ENCODE data around the gene GRIN1.

Gene GRIN1

DNA sequence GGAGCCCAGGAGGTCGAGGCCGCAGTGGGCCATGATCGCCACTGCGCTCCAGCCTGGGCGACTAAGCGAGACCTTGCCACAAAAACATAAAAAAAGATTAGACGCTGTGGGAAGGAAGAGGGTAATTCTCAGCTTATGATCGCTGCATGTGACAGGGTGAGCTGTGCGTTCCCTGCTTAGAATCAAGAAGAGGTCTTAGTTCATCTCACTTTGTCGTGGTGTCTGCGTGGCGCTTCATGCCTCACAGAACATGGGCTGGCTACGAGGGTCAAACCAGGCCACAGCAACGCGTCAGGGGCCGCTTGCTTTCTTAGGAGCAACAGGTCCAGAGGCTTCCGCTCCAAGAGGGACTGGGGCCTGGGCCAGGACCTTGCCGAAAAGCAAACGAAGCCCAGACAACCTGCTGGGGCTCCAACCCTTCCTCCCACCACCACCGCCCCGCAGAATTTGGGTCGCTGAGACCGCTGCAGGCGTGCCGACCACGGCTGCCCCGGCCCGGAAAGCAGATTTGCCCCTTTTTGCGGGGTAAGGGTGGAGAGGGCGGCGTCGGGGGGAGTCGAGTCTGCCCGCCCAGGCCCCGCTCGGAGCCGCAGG, 10.0 kb upstream of the GRIN1 start:
- TF ChIP-seq ZNF747 (tag by site-specific recombination; IDR thresholded peaks at IDR 0.05): no peak
- 0 out of 2 replicates have a peak, but pooled peaks have one; percentile 34 for TF ChIP-seq ZNF600 (tag by site-specific recombination; IDR thresholded peaks at IDR 0.05)
- no peak for TF ChIP-seq GLIS1 (tag by site-specific recombination; IDR thresholded peaks at IDR 0.05)
- TF ChIP-seq SALL2 (tag by site-specific recombination; IDR thresholded peaks at IDR 0.05; ENCODE audit: borderline replicate concordance): no peak
- TF ChIP-seq ZBTB1 (tag by site-specific recombination; IDR thresholded peaks at IDR 0.05): no peak
- no peak for TF ChIP-seq OVOL3 (tag by site-specific recombination; IDR thresholded peaks at IDR 0.05)
- TF ChIP-seq ZNF48 (tag by site-specific recombination; IDR thresholded peaks at IDR 0.05): no peak
- TF ChIP-seq SCRT2 (tag by site-specific recombination; IDR thresholded peaks at IDR 0.05): peak; percentile 99
- TF ChIP-seq ZFHX2 (tag by site-specific recombination; conservative IDR thresholded peaks at IDR 0.05): 0 out of 2 replicates have a peak, but pooled peaks have one; percentile 20
- TF ChIP-seq SP2 (tag by site-specific recombination; IDR thresholded peaks at IDR 0.05): no peak
- TF ChIP-seq ZNF292 (tag by site-specific recombination; IDR thresholded peaks at IDR 0.05; ENCODE audit: borderline replicate concordance, low read depth): no peak
- TF ChIP-seq ZNF585B (tag by site-specific recombination; IDR thresholded peaks at IDR 0.05): no peak
- TF ChIP-seq GLIS2 (tag by site-specific recombination; IDR thresholded peaks at IDR 0.05): no peak
- no peak for TF ChIP-seq FEZF1 (tag by site-specific recombination; IDR thresholded peaks at IDR 0.05)
- no peak for TF ChIP-seq ZNF623 (tag by site-specific recombination; IDR thresholded peaks at IDR 0.05)
- TF ChIP-seq SCRT1 (tag by site-specific recombination; IDR thresholded peaks at IDR 0.05; ENCODE audit: borderline replicate concordance): peak; percentile 94
- H3K4me3 ChIP-seq (ENCODE audit: low read depth, low read length): peak overlapping the region; percentile 88
- H3K4me1 ChIP-seq (ENCODE audit: control insufficient read depth, insufficient read depth, low read length): no peaks in the 10 kb centered on the region
- peak overlapping the region; percentile 66 for H3K27ac ChIP-seq (ENCODE audit: extremely low read depth, low read depth, low read length)
- no peaks in the 10 kb centered on the region for H3K36me3 ChIP-seq (ENCODE audit: control insufficient read depth in 2 of 2, insufficient read depth in 1 of 2, low read length in 2 of 2)
- ChIA-PET POLR2A (interaction anchor here (0.9 to 4.8 kb wide), 40 partner anchors 10 to 489 kb away, joined by 3 to 53 read pairs (median 7); partner anchors contain the start of genes AJM1, ANAPC2, CYSRT1 and GRIN1), CTCF (interaction anchor here (0.7 to 2.2 kb wide), 9 partner anchors 11 to 219 kb away, joined by 3 to 9 read pairs (median 6); partner anchors contain the start of genes LRRC26 and RNF224)
- no peaks in the 10 kb centered on the region for H3K9me3 ChIP-seq (ENCODE audit: control insufficient read depth, insufficient read depth, low read depth, low read length)

DNA sequence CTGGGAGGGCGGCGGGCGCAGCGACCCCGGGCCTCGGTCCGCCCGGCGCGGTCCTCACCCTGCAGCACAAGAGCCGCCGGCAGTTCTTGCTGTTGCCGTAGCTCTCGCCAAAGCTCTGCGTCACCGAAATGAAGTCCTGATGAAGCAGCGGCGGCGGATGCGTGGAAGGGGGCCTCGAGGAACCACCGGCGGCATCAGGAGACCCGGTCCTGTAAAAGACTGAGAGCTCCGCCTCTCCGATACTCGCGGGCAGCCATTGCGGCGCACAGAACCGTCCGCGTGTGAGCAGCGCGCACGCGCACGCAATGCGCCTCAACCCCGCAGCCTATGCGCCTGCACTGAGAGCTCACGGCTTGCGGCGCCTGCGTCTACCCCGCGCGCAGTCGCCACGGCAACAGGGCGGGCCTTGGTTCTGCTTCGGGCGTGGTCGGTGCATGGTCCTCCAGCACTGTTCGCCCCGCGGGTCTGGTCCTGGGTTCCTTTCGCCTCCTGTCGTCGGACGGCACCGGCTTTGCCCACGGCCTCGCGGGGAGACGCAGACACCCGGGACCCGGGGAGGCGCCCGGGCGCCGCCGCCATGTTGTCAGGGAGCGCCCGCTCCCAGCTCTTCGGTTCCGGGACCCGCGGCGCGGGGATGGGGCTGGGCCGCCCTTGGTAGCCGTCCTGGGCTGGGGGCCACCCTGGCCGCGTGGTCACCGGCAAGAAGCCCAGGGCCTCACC, 9.3 kb upstream of the GRIN1 start:
- CTCF ChIA-PET: interaction anchor here (0.7 to 2.2 kb wide), 12 partner anchors 9 to 220 kb away, joined by 3 to 9 read pairs (median 6); partner anchors contain the start of genes LRRC26 and RNF224
- H3K4me3 ChIP-seq (ENCODE audit: low read depth, low read length): peak overlapping the region; percentile 88
- H3K4me1 ChIP-seq (ENCODE audit: control insufficient read depth, insufficient read depth, low read length): no peaks in the 10 kb centered on the region
- H3K9me3 ChIP-seq (ENCODE audit: control insufficient read depth, insufficient read depth, low read depth, low read length): no peaks in the 10 kb centered on the region
- peak overlapping the region; percentile 66 for H3K27ac ChIP-seq (ENCODE audit: extremely low read depth, low read depth, low read length)
- POLR2A ChIA-PET: interaction anchor here (0.6 to 4.8 kb wide), 47 partner anchors 8 to 489 kb away, joined by 3 to 53 read pairs (median 7); partner anchors contain the start of genes AJM1, ANAPC2, CYSRT1 and GRIN1
- H3K36me3 ChIP-seq (ENCODE audit: control insufficient read depth in 2 of 2, insufficient read depth in 1 of 2, low read length in 2 of 2): no peaks in the 10 kb centered on the region
- TF ChIP-seq ZNF785 (tag by site-specific recombination; IDR thresholded peaks at IDR 0.05) (no peak), ZNF830 (tag by site-specific recombination; IDR thresholded peaks at IDR 0.05; ENCODE audit: low read depth) (no peak), SP7 (tag by site-specific recombination; IDR thresholded peaks at IDR 0.05) (peak; percentile 61), MZF1 (tag by site-specific recombination; IDR thresholded peaks at IDR 0.05; ENCODE audit: borderline replicate concordance) (no peak), ZXDB (tag by site-specific recombination; IDR thresholded peaks at IDR 0.05) (peak; percentile 61; the same call in 1 of the 2 replicates), ZSCAN23 (tag by site-specific recombination; IDR thresholded peaks at IDR 0.05) (no peak), TRIM28 (IDR thresholded peaks at IDR 0.05; ENCODE audit: borderline replicate concordance, low read length) (no peak; the same call in 1 of the 2 replicates), SP3 (tag by site-specific recombination; IDR thresholded peaks at IDR 0.05) (peak; percentile 45), ZNF664 (tag by site-specific recombination; IDR thresholded peaks at IDR 0.05) (no peak)
- TF ChIP-seq, protein P1, sequence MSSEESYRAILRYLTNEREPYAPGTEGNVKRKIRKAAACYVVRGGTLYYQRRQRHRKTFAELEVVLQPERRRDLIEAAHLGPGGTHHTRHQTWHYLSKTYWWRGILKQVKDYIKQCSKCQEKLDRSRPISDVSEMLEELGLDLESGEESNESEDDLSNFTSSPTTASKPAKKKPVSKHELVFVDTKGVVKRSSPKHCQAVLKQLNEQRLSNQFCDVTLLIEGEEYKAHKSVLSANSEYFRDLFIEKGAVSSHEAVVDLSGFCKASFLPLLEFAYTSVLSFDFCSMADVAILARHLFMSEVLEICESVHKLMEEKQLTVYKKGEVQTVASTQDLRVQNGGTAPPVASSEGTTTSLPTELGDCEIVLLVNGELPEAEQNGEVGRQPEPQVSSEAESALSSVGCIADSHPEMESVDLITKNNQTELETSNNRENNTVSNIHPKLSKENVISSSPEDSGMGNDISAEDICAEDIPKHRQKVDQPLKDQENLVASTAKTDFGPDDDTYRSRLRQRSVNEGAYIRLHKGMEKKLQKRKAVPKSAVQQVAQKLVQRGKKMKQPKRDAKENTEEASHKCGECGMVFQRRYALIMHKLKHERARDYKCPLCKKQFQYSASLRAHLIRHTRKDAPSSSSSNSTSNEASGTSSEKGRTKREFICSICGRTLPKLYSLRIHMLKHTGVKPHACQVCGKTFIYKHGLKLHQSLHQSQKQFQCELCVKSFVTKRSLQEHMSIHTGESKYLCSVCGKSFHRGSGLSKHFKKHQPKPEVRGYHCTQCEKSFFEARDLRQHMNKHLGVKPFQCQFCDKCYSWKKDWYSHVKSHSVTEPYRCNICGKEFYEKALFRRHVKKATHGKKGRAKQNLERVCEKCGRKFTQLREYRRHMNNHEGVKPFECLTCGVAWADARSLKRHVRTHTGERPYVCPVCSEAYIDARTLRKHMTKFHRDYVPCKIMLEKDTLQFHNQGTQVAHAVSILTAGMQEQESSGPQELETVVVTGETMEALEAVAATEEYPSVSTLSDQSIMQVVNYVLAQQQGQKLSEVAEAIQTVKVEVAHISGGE (tag by site-specific recombination; conservative IDR thresholded peaks at IDR 0.05; ENCODE audit: low read depth): no peak; the same call in 1 of the 2 replicates
- TF ChIP-seq, protein P2, sequence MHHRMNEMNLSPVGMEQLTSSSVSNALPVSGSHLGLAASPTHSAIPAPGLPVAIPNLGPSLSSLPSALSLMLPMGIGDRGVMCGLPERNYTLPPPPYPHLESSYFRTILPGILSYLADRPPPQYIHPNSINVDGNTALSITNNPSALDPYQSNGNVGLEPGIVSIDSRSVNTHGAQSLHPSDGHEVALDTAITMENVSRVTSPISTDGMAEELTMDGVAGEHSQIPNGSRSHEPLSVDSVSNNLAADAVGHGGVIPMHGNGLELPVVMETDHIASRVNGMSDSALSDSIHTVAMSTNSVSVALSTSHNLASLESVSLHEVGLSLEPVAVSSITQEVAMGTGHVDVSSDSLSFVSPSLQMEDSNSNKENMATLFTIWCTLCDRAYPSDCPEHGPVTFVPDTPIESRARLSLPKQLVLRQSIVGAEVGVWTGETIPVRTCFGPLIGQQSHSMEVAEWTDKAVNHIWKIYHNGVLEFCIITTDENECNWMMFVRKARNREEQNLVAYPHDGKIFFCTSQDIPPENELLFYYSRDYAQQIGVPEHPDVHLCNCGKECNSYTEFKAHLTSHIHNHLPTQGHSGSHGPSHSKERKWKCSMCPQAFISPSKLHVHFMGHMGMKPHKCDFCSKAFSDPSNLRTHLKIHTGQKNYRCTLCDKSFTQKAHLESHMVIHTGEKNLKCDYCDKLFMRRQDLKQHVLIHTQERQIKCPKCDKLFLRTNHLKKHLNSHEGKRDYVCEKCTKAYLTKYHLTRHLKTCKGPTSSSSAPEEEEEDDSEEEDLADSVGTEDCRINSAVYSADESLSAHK (tag by site-specific recombination; IDR thresholded peaks at IDR 0.05): no peak
- TF ChIP-seq, protein P3, sequence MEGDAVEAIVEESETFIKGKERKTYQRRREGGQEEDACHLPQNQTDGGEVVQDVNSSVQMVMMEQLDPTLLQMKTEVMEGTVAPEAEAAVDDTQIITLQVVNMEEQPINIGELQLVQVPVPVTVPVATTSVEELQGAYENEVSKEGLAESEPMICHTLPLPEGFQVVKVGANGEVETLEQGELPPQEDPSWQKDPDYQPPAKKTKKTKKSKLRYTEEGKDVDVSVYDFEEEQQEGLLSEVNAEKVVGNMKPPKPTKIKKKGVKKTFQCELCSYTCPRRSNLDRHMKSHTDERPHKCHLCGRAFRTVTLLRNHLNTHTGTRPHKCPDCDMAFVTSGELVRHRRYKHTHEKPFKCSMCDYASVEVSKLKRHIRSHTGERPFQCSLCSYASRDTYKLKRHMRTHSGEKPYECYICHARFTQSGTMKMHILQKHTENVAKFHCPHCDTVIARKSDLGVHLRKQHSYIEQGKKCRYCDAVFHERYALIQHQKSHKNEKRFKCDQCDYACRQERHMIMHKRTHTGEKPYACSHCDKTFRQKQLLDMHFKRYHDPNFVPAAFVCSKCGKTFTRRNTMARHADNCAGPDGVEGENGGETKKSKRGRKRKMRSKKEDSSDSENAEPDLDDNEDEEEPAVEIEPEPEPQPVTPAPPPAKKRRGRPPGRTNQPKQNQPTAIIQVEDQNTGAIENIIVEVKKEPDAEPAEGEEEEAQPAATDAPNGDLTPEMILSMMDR (tag by site-specific recombination; IDR thresholded peaks at IDR 0.05): no peak

Measured in HEK293 (cell line).